Dermis microvascular lymphatic vessel endothelial cell (primary cell): ENCODE measurements around the gene GPSM1. TPM values are rescaled to one million over a fixed set of nuclear protein-coding genes. Genes with fewer than 3 reads are reported as not detected.

Experiments
- DNase-seq, 2 donors: peaks; one replicate each; pipeline versions ENCODE4 v3.0.0 to v3.0.0-alpha.2; 2010; ENCODE audit warnings: low read depth in 2 of 2
- total RNA-seq: library from RNA; depleted of rRNA; stranded (reverse); fragments of >200 nt; gene quantifications from 2 replicates; pipeline ENCODE4 v1.2.1, GENCODE V29; 2014

GPSM1 gene
- total RNA-seq, 1 donor from 2014 or later = 16.2 TPM

DNA sequence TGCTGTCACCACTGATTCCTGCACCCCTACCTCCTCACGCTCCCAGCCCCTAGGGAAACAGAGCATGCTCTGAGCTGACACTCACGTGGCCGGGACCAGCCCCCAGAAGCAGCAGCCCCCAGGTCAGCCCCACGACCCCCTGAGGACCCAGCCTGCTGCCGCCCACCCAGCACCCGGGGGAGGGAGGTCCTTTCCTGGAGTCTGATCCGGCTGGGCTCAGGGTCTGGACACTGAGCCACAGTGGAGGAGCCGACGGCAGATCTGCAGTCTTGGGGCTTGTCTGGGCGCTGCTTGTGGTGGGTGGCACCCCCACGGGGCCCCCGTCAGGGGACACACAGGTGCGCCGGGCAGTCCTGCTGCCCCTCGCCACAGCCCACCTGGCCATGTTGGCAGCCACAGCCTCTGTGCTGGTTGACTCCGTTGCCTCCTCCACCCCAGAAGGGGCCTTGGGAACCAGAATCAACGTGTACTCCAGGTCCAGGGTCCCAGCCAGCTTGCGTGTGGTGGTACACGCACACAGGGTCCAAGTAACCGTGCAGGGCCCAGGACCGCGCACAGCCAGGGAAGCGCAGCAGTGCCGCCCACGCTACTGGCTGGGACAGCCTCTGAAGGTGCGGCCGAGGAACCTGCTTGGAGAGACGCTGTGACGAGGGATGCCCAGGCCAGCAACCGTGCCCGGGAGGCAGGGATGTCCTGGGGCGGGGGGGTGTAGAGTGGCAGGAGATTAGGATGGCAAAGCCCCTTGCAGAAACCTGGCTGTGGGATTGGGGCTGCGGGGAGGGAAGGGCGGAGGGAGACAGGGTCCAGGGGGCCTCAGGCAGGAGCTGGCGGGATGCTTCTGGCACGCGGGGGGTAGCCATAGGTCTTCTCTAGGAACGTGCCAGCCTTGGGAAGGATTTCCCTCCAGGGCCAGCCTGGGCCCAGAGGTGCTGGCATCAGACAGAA, 32.7 kb downstream of the GPSM1 start:
- no peak for DNase-seq

DNA sequence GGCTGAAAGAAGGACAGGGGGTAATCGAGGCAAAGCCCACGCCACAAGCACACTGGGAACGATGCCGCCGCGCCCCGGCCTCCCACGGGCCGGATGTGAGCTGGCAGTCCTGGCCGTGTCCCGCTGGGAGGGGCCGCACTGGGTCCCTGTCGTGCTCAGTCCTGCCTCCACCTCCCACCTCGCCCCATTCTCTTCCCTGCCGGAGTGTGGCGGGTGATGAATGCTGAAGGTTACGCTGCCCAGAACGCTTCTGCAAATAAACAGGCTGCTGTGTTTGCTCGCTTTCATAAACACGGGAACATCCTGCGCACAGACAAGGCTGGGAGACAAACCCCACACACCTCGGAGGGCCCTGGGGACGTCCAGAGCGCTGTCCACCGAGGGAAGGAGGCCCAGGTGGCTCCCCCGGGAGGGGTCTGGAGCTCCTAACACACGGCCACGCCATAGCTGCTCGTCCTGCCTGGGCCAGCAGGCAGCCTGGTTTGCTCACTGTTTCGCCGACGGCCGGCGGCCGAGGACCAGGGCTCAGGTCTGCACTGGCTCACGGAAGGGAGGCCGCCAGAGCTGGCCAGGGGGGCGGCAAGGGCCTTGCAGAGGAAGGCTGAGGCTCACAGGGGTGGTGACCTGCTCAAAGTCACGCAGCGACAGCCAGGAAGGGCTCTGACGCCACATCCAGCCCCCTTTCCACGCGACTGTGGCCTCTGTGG, 33.9 kb downstream of the GPSM1 start:
- DNase-seq = no peak

DNA sequence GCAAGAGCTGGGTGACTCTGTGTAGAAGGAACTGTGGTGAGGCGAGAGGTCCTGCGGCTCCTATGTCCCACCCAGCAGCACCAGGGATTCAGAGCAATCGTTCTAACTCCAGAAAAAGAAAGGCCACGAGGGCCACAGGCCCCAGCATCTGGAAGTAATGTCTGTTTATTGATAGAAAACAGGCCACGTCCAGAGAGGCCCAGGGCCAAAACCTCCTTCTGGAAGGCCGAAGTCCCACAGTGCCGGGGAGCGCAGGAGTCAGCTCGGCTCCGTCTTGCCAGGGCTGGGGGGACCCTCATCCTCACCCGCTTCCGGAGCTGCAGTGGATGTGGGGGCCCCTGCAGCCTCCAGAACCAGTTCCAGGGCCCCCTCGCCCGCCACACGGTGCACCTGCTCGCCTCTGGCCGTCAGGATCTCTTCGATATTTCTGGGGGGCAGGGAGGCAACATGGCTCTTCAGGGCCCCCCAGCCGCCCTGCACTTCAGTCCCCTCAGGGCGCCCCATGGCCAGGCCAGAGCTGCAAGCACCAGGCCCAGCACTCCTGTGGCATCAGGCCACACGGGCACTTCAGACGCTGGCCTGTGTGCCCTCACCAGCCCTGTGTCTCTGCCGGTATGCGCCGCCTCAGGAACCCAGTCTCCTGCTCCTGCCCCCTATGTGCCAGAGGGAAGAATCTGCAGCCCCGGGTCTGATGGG, 34.6 kb downstream of the GPSM1 start:
- no peak for DNase-seq

DNA sequence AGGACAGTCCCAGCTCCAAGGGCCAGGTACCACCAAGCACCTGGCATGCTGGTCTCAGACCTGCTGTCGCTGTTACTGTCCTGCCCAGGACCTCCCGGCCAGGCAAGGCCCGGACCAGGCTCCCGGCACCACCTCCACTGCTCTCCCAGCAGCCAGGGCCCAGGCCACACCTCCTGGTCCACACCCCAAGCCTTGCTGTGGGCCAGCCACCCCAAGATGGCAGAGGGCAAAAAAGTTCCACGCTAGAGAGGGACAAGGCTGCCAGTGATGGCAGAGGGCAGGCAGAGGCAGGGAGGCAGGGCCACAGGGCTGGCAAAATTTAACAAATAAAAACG, 35.1 kb downstream of the GPSM1 start:
- no peak for DNase-seq

DNA sequence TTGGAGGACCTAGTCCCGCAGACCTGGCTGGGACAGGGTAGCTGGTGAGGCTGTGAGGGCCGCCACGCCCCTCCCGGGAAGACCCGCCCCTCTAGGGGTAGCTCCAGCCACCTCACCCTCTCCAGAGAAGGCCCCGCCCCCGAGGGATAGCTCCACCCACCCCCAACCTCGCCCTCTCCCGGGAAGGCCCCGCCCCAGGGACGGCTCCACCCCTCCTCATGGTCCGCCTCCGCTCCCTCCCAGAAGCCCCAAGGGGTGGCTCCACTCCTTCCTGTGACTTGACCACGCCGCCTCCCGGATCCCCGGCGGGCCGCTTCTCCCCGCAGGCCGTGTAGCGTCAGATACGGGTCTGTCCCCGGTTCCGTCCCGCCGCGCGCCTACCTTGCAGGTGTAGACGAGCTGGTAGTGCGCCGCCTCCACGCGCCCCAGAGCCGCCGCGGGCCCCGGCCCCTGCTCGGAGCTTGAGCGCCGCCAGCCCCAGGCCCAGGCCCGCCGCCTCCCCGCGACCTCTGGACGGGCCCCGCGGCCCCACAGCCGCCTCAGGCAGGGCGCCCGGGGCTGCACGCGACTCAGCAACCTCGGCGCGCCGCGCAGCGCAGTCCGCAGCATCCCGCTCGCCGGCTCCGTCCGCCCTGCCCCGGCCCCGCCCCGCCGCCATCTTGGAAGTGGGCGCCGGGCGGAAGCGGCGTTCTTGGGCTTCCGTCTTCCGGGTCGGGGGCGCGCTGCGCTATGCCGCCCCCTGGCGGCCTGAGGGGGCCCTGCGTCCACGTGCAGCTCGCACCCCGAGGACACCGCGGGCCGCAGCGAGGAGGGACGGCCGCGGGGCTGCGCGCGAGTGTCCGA, 36.0 kb downstream of the GPSM1 start, which contains the start of gene DNLZ:
Gene DNLZ, minus strand, starts transcription at position 639 of the 843 bp plus-strand sequence. Its CDS starts 30 bp downstream, at position 609.
- peak; percentile 84 to 95 for DNase-seq

DNA sequence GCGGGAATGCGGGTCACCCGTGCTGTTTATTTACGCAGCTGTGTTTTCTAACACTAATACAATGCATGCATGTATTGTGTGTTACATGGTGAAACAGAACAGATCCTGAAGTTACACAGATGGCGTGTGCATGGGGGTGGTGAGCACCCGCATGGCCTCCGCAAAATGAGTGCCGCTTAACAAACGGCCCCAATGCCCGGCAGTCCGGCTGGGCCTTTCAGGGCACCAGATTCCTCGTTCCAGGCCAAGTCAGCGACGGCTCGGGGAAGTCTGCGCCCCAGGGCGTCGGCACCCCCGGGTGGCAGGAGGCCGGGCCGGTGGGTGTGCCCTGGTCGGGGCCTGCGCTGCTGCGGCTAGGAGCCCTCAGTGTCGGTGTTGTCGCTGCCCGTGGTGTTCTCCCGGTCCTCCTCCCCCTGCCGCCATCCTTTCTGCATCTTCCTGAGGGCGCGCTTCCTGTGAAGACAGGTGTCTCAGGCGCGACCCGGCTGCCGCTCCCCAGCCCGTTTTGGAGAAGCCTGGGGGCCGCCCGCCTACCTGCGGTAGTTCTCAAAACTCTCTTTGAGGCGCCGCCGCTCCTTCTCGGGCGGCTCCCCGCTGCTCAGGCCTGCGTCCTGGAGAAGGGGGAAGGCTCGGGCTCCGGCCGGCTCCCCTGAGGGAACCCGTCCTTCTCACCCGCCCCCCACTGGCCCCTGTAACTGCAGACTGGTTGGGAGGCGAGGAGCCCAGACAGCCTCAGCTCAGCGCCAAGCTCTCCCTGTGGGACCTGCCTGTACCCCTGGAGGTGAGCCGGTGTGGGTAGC, 36.8 kb downstream of the GPSM1 start:
- no peak for DNase-seq

DNA sequence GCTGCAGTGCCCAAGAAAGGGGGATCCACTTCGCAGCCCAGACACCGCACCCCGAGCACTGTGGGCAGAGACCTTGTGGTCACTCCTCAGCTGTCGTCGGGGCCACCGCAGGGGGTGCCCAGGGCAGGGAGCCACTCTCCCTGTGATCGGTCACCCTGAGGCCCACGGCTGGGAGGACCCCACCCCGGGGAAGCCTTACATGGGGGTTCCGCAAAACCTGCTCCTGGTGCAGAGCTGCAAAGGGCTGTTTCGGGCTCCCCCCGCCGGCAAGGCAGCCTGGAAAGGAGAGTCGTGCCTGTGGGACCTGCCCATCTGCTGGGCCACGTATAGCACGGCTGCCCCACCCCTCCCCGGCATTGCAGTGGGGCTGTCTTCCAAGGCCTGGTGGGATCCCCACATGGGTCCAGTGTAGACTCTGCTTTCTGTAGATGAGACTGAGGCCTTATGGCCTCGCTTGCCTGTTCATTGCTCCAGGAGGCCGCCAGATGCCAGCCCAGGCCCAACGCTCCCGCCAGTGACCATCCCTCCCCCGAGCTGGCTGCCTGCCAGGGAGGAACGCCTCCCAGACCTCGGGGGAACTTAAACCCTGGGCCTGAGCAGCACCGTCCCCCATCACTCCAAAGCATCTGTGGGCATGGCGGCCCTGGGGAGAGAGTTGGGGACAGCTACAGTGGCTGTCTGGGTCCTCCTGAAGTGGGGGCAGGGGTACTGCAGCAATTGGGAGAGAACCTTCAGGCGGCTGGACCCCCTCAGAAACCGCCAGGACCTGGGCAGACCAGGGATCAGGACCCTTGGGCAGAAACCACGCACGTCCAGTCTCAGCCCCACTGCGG, 37.8 kb downstream of the GPSM1 start:
- DNase-seq = no peak

DNA sequence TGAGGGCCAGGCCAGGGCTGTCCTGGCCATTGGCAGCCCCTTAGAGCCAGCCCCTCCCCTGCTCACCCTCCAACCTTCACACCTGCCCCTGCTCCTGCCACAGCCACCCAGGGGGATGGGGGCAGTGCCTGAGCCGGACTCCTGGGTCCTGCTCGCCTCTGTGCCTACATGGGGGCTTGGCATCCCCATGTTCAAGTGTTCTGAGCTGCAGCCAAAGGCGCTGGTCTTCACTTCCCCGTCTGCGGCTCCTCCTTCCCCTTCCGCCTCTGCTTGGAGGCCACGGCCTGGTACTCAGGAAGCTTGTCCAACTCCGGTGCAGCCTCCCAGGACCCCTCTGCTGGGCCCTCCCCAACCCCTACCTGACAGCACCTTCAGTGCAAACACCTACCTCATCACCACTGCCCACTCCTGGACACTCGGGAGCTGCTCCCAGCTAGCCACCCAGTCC, 38.5 kb downstream of the GPSM1 start:
- no peak for DNase-seq

DNA sequence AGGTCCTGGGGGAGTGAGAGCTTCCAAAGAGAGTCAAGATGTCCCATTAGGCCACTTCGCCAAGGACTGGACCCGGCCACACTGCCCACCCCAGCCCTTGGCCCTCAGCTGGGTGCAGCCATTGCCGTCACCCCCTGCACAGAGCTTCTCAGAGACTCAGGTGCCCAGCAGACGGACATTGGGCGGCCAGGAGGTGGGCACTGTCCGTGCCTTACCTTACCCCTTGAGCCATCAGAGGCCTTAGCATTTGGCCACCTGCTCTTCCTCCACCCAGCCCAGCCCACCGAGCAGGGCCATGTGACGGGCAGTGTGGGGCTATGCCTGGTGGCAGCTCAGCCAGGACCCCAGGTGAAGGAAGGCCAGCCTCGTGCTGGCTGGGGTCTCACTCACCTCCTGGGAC, 39.5 kb downstream of the GPSM1 start:
- no peak for DNase-seq

DNA sequence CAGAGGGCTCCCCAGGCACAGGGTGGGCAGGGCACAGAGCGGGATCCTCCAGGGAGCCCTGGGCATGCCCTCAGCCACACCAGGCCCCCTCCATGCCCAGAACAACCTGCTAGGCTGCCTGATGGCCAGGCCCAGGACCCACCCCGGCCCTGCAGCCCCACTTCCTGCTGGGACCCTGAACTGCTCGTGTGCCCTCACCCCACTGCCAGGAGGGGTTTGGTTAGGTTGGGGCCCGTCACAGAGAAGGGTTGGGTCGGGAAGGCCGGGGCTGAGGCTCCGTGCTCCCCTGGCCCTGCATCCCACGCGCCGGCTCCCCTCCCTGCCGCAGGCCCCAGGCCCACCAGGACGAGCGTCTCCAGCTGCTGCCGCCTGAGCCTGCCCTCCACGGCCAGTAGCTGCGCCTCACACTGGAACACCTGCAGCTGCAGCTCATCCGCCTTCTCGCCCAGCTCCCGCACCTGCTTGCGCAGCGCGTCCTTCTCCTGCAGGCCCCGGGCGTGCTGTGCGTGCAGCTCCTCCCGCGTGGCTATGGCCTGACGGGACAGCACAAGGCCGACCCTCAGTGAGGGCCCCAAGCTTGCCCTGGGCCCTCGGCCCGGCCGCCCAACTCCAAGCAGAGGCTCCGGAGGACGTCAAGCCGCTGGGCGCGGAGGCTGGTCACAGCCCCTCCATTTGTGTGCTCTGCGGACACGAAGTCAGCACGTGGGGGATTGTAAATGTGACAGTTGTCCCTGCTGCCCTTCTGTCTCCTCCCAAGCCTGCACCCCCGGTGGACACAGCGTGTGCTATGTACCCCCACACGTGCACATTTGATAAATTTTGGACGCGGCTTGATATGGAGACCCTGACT, 40.2 kb downstream of the GPSM1 start:
- DNase-seq = no peak

DNA sequence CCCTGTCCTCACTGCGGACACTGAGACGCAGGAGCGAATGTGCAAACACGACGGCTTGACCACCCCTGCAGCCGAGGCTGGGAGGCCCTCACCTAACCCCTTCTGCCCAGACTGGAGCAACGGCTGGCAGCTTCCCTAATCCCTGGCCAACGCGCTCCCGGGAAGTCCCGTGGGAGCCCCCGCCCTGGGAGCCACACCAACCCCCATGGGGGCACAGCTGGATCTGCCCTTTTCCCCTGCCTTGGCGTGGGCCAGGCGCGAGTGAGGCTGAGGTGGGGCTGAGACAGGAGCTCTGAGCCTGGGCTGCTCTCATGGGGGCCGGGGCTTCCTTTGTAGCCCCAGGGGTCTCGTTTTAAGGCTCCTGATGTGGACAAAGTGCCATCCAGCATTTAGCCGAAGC, 40.9 kb downstream of the GPSM1 start:
- DNase-seq = no peak

DNA sequence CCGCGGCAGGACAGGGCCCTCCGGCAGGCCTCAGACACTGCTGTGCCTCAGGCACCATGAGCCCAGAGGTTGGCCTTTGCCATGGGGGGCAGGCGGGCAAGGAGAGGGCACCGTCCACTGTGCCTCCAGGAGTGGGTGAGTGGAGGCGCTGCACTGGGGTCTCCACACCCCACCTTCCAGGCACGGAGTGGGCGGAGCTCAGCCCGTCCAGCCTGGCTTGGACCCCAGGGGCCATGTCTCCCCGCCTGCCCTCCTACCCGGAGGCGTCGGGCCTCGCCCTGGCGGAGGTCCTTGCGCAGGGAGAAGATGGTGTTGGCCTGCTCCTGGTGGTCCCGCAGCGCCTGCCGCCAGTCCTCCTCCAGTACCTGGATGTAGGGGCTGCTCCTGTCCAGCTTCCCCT, 42.7 kb downstream of the GPSM1 start:
- no peak for DNase-seq

DNA sequence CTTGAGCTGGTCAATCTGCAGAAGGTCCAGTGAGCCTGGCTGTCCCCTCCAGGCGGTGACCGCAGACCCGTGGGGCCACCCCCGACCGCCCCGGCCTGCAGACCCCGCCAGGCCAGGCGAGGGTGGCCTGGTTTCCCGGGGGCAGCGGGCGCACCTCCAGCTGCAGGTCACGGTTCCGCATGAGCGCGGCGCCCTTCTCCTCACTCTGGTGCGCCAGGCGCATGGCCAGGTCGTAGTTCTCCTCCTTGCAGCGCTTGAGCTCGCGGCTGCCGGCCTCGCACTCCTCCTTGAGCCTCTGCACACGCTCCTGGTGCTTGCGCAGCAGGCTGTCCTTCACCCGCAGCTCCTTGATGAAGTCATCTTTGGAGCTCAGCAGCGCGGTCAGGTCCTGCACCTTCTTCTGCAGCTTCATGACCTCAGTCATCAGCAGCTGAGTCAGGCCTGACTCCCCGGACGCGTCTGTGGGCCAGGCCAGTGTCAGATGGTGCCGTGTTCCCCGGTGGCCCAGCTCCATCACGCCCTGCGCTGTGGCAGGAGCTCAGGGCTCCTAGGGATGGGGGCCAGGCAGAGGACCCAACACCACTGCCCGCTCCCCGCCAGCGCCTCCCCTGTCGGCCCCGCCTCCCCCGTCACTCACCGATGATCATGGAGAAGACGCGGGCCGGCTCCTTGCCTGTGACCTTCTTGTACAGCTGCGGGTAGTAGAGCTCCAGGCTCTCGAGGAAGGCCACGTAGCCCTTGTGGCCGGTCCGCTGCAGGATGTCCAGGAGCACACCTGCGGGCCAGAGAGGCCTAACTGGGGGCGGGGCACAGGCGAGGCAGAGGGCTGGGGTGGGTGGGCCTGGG, 43.6 kb downstream of the GPSM1 start:
- DNase-seq = no peak

DNA sequence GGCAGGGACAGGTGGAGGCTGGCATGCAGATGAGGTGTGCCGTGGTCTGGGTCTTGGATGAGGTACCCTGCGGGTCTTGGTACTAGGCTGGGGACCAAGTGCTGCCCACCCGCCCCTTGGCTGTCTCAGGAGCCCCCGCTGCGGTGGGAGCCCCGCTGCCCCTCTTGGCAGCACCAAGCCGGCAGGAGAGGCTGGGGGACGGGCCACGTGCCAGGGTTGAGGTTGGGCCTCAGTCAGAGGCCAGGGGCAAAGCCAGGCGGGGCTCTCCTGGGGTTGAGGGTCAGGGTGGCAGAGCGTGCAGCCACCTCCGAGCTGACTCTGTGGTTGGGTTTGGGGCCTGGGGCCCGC, 44.2 kb downstream of the GPSM1 start:
- no peak for DNase-seq

DNA sequence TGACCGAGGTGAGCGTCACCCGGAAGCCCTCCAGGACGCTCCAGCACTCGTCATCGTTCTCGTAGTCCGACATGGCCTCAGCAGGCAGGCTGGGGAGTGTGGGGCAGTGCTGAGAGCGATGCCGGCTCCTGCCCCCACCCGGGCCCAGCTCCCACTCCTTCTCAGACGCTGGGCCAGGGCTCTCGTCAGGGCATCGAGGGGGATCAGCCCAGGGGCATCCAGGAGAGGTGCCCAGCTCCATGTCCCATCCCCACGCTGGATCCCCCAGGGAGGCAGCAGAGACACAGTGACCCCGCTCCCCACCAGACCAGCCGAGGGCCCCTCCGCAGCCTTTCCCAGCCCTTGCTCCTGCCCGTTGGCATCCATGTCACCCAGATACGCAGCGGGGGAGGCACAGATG, 44.7 kb downstream of the GPSM1 start:
- DNase-seq = no peak

DNA sequence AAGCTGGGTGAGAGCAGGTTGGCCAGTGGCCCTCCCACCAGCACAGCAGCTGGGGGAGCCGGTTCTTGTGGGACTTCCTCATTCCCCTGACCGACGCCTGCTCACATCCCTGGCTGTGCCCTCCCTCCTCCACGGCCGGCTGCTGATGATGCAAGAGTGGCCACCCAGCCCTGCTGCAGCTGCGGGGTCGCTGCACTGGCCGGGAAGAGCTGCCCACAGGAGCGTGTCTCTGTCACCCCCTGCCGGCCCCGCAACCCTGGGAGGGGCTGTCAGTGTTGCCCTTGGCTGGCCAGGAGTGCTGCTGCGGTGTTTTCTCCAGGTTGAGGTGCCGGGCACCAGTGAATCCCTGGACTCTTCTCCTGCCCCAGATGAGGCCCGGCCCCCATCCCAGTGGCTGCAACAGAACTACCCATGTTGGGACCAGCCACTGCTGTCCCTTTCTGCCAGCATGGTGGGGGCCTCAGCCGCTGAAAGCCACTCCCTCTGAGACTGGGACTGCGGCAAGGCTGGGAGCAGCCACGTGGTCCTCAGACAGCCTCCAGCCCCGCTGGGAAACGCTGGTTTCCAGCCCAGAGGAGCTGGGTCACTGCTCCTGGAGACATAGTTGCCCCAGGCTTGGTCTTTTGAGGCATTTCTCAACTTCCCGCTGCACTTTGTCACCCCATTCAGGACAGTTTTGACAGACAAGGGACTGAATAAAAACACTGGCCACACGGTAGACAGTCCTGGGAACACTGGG, 45.4 kb downstream of the GPSM1 start:
- peak; percentile 4 to 33 for DNase-seq
